ENCODE measurements around the gene FAS.

The FAS gene

GRCh38 chr10:89047397-89047796, 56.8 kb downstream of the FAS start:
- no peak for DNase-seq

- no peak for DNase-seq
Observed at GRCh38 chr10:89051593-89051992, 61.0 kb downstream of the FAS start.

GRCh38 chr10:89053555-89053954, 63.0 kb downstream of the FAS start:
- DNase-seq = no peak

- DNase-seq = peak; percentile 3
Observed at GRCh38 chr10:89055159-89055558, 64.6 kb downstream of the FAS start.

DNA sequence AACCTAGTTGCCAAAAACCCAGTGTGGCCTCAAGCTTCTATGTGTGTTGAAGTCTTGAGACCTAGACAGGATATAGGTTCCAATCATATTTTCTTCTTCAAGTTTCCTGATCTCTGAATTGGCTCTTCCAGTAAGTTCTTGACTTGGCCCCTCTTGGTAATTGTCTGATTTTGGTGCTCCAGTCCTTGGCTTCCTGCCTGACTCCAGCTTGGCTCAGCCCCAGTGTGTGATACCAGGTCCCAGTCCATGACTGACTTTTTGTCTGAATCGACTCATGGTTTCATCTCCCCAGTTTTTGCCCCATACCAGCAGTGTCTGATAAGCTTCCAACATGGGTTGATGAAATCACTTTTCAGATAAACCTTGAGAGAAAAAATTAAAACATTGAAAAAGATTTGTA, 72.3 kb downstream of the FAS start:
- no peak for DNase-seq

DNA sequence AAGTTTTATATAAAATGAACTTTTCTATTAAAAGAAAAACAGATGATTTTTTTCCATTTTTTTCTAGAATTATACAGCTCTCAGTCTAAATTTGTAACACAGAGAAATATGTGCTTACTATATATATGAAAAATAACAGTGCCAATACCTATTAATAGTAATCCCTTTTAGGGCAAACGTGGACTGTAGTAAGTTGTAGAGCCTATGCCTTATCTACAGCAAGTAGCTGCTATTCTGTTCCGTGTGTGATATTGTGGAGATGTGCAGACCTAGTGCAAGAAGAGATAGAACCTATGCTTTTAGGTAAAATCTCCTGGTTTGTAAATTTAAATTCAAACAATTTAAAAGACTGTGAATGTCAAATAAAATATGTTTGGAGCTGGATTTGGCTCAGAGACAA, 72.9 kb downstream of the FAS start:
- DNase-seq = no peak

- DNase-seq = no peak
Observed at GRCh38 chr10:89064748-89065147, 74.2 kb downstream of the FAS start.

All from NCI-H69 (cell line).